ENCODE measurements around the gene PRR36. TPM values are rescaled to one million over a fixed set of nuclear protein-coding genes. Genes with fewer than 3 reads are reported as not detected.

The PRR36 gene
- total RNA-seq, 1 experiment from 2014 or later: 21.9 TPM

GRCh38 chr19:7869910-7870511 lies 4.2 kb downstream of the PRR36 start (continued):
- TF ChIP-seq GRHL2 (CRISPR knock-in tag; IDR thresholded peaks at IDR 0.05; ENCODE audit: insufficient replicate concordance, severe bottlenecking) (no peak), ZNF416 (CRISPR knock-in tag; IDR thresholded peaks at IDR 0.05) (no peak)

- POLR2A ChIA-PET: interaction anchor here (0.9 to 1.7 kb wide), 8 partner anchors 11 to 314 kb away, joined by 3 to 19 read pairs (median 4); partner anchors contain the start of genes MAP2K7 and SNAPC2
- CTCF ChIA-PET: interaction anchor here (0.5 to 2.2 kb wide), 40 partner anchors 9 to 1665 kb away, joined by 3 to 92 read pairs (median 7); partner anchors contain the start of genes LRRC8E, MAP2K7, MARCHF2 and MCOLN1
- peak; percentile 85 for DNase-seq (ENCODE audit: low spot score)
- peak; percentile 39 for ATAC-seq
- H3K9me3 Mint-ChIP-seq: no peaks in the 10 kb centered on the region
- peaks cover 55% of the 10 kb centered on the region for H3K27me3 Mint-ChIP-seq (ENCODE audit: low read depth)
- H3K4me3 Mint-ChIP-seq: peak overlapping the region; percentile 57
- no peak overlapping the region for H3K27ac Mint-ChIP-seq
- H3K36me3 Mint-ChIP-seq: no peaks in the 10 kb centered on the region
- peaks cover 28% of the 10 kb centered on the region for H3K4me1 Mint-ChIP-seq
- TF ChIP-seq PRDM15 (CRISPR knock-in tag; IDR thresholded peaks at IDR 0.05): peak; percentile 33; the same call in 1 of the 2 replicates
- no peak for TF ChIP-seq SMAD3 (CRISPR knock-in tag; IDR thresholded peaks at IDR 0.05; ENCODE audit: borderline replicate concordance)
- no peak for TF ChIP-seq TEAD4 (CRISPR knock-in tag; IDR thresholded peaks at IDR 0.05)
- no peak for TF ChIP-seq ZNF423 (CRISPR knock-in tag; IDR thresholded peaks at IDR 0.05)
- no peak for TF ChIP-seq EMX1 (CRISPR knock-in tag; IDR thresholded peaks at IDR 0.05)
- no peak for TF ChIP-seq ATF2 (CRISPR knock-in tag; IDR thresholded peaks at IDR 0.05; ENCODE audit: borderline replicate concordance, low read depth)
- no peak for TF ChIP-seq ZNF138 (CRISPR knock-in tag; conservative IDR thresholded peaks at IDR 0.05)
- no peak for TF ChIP-seq ZNF671 (CRISPR knock-in tag; IDR thresholded peaks at IDR 0.05)
- TF ChIP-seq ZNF232 (CRISPR knock-in tag; IDR thresholded peaks at IDR 0.05): no peak
- no peak for TF ChIP-seq RELA (CRISPR knock-in tag; IDR thresholded peaks at IDR 0.05; ENCODE audit: borderline replicate concordance)
- TF ChIP-seq ZNF121 (CRISPR knock-in tag; IDR thresholded peaks at IDR 0.05): no peak
- TF ChIP-seq ELF4 (CRISPR knock-in tag; IDR thresholded peaks at IDR 0.05; ENCODE audit: low read depth): 0 out of 2 replicates have a peak, but pooled peaks have one; percentile 4
- TF ChIP-seq GABPB1 (CRISPR knock-in tag; IDR thresholded peaks at IDR 0.05): no peak
- TF ChIP-seq CTCF (IDR thresholded peaks at IDR 0.05): no peak
- 0 out of 2 replicates have a peak, but pooled peaks have one; percentile 16 for TF ChIP-seq CREM (CRISPR knock-in tag; IDR thresholded peaks at IDR 0.05)
- 0 out of 2 replicates have a peak, but pooled peaks have one; percentile 6 for TF ChIP-seq FOXP1 (CRISPR knock-in tag; IDR thresholded peaks at IDR 0.05; ENCODE audit: borderline replicate concordance)
- TF ChIP-seq ESRRA (CRISPR knock-in tag; IDR thresholded peaks at IDR 0.05; ENCODE audit: borderline replicate concordance): 0 out of 2 replicates have a peak, but pooled peaks have one; percentile 13
- TF ChIP-seq STAT6 (CRISPR knock-in tag; conservative IDR thresholded peaks at IDR 0.05; ENCODE audit: low read depth): no peak
- TF ChIP-seq E2F4 (CRISPR knock-in tag; IDR thresholded peaks at IDR 0.05; ENCODE audit: borderline replicate concordance, low read depth): no peak
- no peak for TF ChIP-seq MAX (CRISPR knock-in tag; IDR thresholded peaks at IDR 0.05)
- TF ChIP-seq SP1 (CRISPR knock-in tag; conservative IDR thresholded peaks at IDR 0.05): peak; percentile 74; the same call in 1 of the 2 replicates
- TF ChIP-seq MXD4 (CRISPR knock-in tag; IDR thresholded peaks at IDR 0.05; ENCODE audit: borderline replicate concordance): no peak
- TF ChIP-seq TCF7 (CRISPR knock-in tag; IDR thresholded peaks at IDR 0.05; ENCODE audit: low read depth): 0 out of 2 replicates have a peak, but pooled peaks have one; percentile 49
These were observed 4.7 kb downstream of the PRR36 start for GRCh38 chr19:7869453-7869909.
